Fibroblast of the aortic adventitia (primary cell): ENCODE measurements around the gene ZAR1. TPM values are rescaled to one million over a fixed set of nuclear protein-coding genes. Genes with fewer than 3 reads are reported as not detected.

ENCODE experiments used
- DNase-seq: peaks from one replicate; pipeline ENCODE4 v3.0.0-alpha.2; 2010; ENCODE audit warnings: low read depth
- H3K4me3 ChIP-seq: 2 replicates; pipeline ENCODE4 v1.5.1; 2011; ENCODE audit warnings: low read depth, mild to moderate bottlenecking, control low read depth, low read length, moderate library complexity
- total RNA-seq: library from RNA; depleted of rRNA; stranded (reverse); fragments of >200 nt; gene quantifications from 2 replicates; pipeline ENCODE4 v1.2.3, GENCODE V29; 2012; ENCODE audit warnings: low replicate concordance
- TF ChIP-seq, protein P1 (sequence below): IDR thresholded peaks from 2 replicates; pipeline ENCODE4 v1.5.1; 2011; ENCODE audit warnings: mild to moderate bottlenecking, low read length, control low read depth, inconsistent platforms; ENCODE audit not compliant: insufficient read depth

Gene ZAR1
- total RNA-seq, 1 donor, result not detected

DNA sequence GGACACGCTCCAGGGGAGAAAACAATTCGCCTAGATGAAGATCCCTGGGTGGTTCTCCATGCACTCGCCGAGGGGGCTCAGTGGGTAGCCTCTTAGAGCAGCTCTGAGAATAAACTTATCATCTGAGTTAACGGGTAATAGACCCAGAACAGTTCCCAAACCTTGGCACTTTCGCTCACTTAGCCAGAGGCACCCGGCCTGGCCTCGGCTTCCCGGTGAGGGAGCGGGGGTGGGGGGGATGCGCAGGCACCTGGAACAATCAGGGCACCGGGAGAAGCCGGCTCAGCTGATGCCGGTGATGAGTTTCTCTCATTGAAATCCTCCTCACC lies 405 bp upstream of the ZAR1 start:
- TF ChIP-seq, protein P1, sequence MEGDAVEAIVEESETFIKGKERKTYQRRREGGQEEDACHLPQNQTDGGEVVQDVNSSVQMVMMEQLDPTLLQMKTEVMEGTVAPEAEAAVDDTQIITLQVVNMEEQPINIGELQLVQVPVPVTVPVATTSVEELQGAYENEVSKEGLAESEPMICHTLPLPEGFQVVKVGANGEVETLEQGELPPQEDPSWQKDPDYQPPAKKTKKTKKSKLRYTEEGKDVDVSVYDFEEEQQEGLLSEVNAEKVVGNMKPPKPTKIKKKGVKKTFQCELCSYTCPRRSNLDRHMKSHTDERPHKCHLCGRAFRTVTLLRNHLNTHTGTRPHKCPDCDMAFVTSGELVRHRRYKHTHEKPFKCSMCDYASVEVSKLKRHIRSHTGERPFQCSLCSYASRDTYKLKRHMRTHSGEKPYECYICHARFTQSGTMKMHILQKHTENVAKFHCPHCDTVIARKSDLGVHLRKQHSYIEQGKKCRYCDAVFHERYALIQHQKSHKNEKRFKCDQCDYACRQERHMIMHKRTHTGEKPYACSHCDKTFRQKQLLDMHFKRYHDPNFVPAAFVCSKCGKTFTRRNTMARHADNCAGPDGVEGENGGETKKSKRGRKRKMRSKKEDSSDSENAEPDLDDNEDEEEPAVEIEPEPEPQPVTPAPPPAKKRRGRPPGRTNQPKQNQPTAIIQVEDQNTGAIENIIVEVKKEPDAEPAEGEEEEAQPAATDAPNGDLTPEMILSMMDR, result no peak
- no peak overlapping the region for H3K4me3 ChIP-seq
- no peak for DNase-seq

DNA sequence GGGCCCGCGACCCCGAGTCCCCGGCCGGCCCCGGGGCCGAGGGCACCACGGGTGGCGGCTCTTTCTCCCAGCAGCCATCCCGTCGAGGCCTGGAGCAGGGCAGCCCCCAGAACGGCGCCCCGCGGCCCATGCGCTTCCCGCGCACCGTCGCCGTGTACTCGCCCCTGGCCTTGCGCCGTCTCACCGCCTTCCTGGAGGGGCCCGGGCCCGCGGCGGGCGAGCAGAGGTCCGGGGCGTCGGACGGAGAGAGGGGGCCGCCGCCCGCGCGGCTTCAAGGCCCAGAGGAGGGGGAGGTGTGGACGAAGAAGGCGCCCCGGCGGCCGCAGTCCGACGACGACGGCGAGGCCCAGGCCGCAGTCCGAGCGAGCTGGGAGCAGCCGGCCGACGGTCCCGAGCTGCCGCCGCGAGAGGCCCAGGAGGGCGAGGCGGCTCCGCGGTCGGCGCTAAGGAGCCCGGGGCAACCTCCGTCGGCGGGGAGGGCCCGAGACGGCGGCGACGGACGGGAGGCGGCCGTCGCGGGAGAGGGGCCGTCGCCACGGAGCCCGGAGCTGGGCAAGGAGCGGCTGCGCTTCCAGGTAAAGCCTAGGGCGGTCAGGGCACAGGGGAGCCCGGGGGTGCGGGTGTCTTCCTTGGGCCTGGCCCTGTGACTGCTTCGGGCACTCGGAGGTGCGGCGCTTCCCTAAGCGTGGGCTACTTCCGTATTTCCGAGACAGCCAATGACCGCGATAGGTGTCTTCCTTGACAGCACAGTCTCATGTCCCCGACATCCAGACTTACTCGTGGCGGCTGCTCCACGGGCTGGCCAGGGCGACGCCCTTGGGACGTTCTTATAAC lies 845 bp downstream of the ZAR1 start:
- DNase-seq, result no peak
- H3K4me3 ChIP-seq, result no peak overlapping the region
- TF ChIP-seq, protein P1, result no peak

DNA sequence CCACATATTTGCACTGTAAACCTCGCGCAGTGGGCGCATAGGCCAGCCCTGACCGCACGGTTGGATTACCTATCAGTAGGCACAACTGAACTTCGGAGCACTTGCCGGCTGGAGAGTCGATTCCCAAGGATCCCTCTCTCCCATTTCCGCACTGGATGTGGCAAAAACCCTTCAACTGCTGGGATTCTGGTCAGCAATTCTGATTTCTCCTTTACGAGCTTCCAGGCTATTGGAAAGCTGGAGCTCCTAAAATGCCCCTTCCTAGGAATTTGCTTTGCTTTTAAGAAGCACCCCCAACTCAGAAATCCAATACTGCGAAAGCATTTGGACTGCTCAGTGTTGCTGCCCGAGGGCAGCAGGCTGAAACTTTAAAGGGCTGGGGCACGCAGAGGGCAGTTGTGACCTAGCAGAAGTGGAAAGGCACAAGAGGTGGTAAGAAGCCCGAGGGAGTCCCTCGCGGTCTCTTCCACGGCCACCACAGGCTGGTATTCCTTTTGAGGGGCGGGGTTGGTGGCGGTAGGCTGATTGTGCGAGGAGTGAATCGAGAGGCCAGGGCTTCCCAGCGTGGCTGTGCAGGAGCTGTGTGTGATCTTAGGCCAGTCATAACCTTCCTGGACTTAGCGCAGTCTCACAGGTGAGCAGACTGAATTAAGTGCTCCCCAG lies 1.6 kb downstream of the ZAR1 start:
- H3K4me3 ChIP-seq, result no peak overlapping the region
- TF ChIP-seq, protein P1, result no peak
- no peak for DNase-seq

DNA sequence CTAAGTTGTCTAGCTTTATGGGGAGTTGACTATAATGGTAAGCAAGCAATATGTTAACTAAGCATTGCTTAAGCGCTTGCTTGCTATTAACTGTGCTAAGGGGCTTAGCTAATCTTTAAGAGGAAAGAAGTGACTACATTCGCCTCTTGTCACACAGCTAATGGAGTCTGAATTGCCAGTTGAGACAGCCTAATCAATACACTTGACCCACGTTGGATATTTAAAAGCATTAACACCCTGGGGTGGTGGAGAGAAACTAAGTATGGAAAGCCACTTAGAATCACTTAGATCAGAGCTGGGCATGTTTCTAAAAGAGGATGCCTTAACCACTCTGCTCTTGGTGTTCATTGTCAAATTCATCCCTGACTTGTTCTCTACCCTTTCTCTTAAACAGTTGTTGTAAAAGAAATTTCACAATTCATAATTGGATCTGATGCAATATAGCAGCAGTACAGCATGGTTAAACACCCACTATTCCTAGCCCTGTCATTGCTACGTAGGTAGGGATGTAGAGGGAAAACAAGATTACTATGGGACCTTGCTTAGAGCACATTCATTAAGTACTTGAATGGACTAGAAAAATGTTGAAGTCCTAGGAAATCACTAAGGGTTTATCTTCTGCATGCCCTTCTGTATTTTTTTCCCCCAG lies 3.5 kb downstream of the ZAR1 start:
- TF ChIP-seq, protein P1, result no peak
- peak; percentile 5 for DNase-seq
- H3K4me3 ChIP-seq, result no peak overlapping the region

DNA sequence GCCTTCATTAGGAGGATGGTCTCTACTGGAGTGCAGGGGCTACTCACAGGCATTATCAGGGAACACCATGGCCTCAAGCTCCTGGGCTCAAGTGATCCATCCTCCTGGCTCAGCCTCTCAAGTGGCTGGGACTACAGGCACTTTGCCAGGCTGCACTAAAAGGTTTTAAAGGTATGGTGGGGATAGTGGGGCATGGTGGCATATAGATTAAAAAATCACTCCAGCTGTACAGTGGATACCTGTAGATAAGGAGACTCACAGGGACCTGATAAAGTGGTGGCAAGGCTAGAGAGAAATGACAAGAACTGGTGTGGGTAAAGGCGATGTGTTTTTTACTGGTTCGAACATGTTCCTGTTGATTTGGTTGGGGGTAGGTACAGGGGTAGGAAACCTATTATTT lies 5.9 kb downstream of the ZAR1 start:
- H3K4me3 ChIP-seq, result no peak overlapping the region
- TF ChIP-seq, protein P1, result no peak
- no peak for DNase-seq

GRCh38 chr4:48498895-48499294 lies 8.8 kb downstream of the ZAR1 start:
- TF ChIP-seq, protein P1, result no peak
- H3K4me3 ChIP-seq, result no peak overlapping the region
- no peak for DNase-seq
